Effector memory CD4-positive, alpha-beta T cell (primary cell): ENCODE measurements around the gene LRRC52.
"Not testable (repeated sequence)": the region's sequence is repeated elsewhere in the genome, so short reads cannot be mapped to it uniquely, and the experiment has no call there.

Experiments
- DNase-seq, 3 donors: peaks; one replicate each; pipeline ENCODE4 v3.0.0-alpha.2; 2020
- H3K27ac ChIP-seq: 2 replicates; pipeline ENCODE4 v1.7.0; 2013; ENCODE audit warnings: mild to moderate bottlenecking, low read length, moderate library complexity; ENCODE audit not compliant: insufficient read depth, poor library complexity, severe bottlenecking
- H3K27me3 ChIP-seq: replicated peaks from 2 replicates; pipeline ENCODE4 v1.7.0; 2013; ENCODE audit warnings: mild to moderate bottlenecking, low read length; ENCODE audit not compliant: insufficient read depth, control insufficient read depth, poor library complexity, severe bottlenecking
- H3K36me3 ChIP-seq: 2 replicates; pipeline ENCODE4 v1.7.0; 2013; ENCODE audit warnings: mild to moderate bottlenecking, low read length, moderate library complexity; ENCODE audit not compliant: control insufficient read depth, insufficient read depth
- H3K4me1 ChIP-seq: 2 replicates; pipeline ENCODE4 v1.7.0; 2013; ENCODE audit warnings: low read length, mild to moderate bottlenecking; ENCODE audit not compliant: control insufficient read depth, insufficient read depth, poor library complexity, severe bottlenecking
- H3K4me3 ChIP-seq: 2 replicates; pipeline ENCODE4 v1.7.0; 2013; ENCODE audit warnings: low read length, low read depth, mild to moderate bottlenecking; ENCODE audit not compliant: insufficient read depth, poor library complexity, severe bottlenecking
- H3K9me3 ChIP-seq: 2 replicates; pipeline ENCODE4 v1.7.0; 2013; ENCODE audit warnings: mild to moderate bottlenecking, low read length, moderate library complexity; ENCODE audit not compliant: control insufficient read depth

Gene LRRC52

GRCh38 chr1:165580931-165581871 is 37.4 kb downstream of the LRRC52 start:
- Histone ChIP-seq H3K36me3 (no peaks in the 10 kb centered on the region), H3K27me3 (peaks cover 5% of the 10 kb centered on the region), H3K4me3 (no peak overlapping the region), H3K9me3 (no peaks in the 10 kb centered on the region), H3K4me1 (no peaks in the 10 kb centered on the region), H3K27ac (no peak overlapping the region)
- DNase-seq: no peak

GRCh38 chr1:165581926-165582325 is 38.1 kb downstream of the LRRC52 start:
- H3K4me1 ChIP-seq: no peaks in the 10 kb centered on the region
- DNase-seq: no peak
- H3K27me3 ChIP-seq: peaks cover 5% of the 10 kb centered on the region
- H3K9me3 ChIP-seq: no peaks in the 10 kb centered on the region
- H3K4me3 ChIP-seq: no peak overlapping the region
- H3K36me3 ChIP-seq: no peaks in the 10 kb centered on the region
- no peak overlapping the region for H3K27ac ChIP-seq

- Histone ChIP-seq H3K27me3 (peaks cover 11% of the 10 kb centered on the region), H3K27ac (no peak overlapping the region), H3K4me3 (no peak overlapping the region), H3K36me3 (no peaks in the 10 kb centered on the region), H3K4me1 (no peaks in the 10 kb centered on the region), H3K9me3 (no peaks in the 10 kb centered on the region)
- DNase-seq: no peak
These were observed 42.6 kb downstream of the LRRC52 start for GRCh38 chr1:165586398-165586797.

- peaks cover 24% of the 10 kb centered on the region for H3K27me3 ChIP-seq
- H3K4me3 ChIP-seq: not testable (repeated sequence)
These were observed 47.6 kb downstream of the LRRC52 start for GRCh38 chr1:165591391-165591790.

GRCh38 chr1:165592945-165593823 is 49.4 kb downstream of the LRRC52 start:
- Histone ChIP-seq H3K9me3 (no peaks in the 10 kb centered on the region), H3K4me3 (no peak overlapping the region), H3K36me3 (no peaks in the 10 kb centered on the region), H3K27me3 (peaks cover 20% of the 10 kb centered on the region), H3K4me1 (peaks cover 8% of the 10 kb centered on the region), H3K27ac (no peak overlapping the region)
- DNase-seq: peak; percentile 51 to 70 (median 61)

More at GRCh38 chr1:165591391-165591790, 47.6 kb downstream of the LRRC52 start:
- H3K27ac ChIP-seq, H3K36me3 ChIP-seq, H3K9me3 ChIP-seq, DNase-seq, H3K4me1 ChIP-seq: not testable (repeated sequence)

GRCh38 chr1:165595246-165595938 is 51.6 kb downstream of the LRRC52 start:
- Histone ChIP-seq H3K4me3 (no peak overlapping the region), H3K36me3 (no peaks in the 10 kb centered on the region), H3K27ac (no peak overlapping the region), H3K27me3 (peaks cover 18% of the 10 kb centered on the region), H3K9me3 (no peaks in the 10 kb centered on the region), H3K4me1 (peaks cover 13% of the 10 kb centered on the region)
- no peak for DNase-seq

- H3K27me3 ChIP-seq: peaks cover 18% of the 10 kb centered on the region
- no peaks in the 10 kb centered on the region for H3K36me3 ChIP-seq
- peak; percentile 83 to 87 (median 86) for DNase-seq
- H3K4me3 ChIP-seq: peak overlapping the region; percentile 59
- H3K27ac ChIP-seq: peak overlapping the region; percentile 45
- H3K4me1 ChIP-seq: peaks cover 12% of the 10 kb centered on the region
- H3K9me3 ChIP-seq: no peaks in the 10 kb centered on the region
These were observed 54.3 kb downstream of the LRRC52 start for GRCh38 chr1:165597883-165598675.

GRCh38 chr1:165598676-165599059 is 54.9 kb downstream of the LRRC52 start:
- no peaks in the 10 kb centered on the region for H3K9me3 ChIP-seq
- peak overlapping the region; percentile 59 for H3K4me3 ChIP-seq
- H3K4me1 ChIP-seq: peaks cover 12% of the 10 kb centered on the region
- H3K27me3 ChIP-seq: peaks cover 12% of the 10 kb centered on the region
- H3K36me3 ChIP-seq: no peaks in the 10 kb centered on the region
- DNase-seq: no peak
- peak overlapping the region; percentile 45 for H3K27ac ChIP-seq

GRCh38 chr1:165600793-165601192 is 57.0 kb downstream of the LRRC52 start:
- Histone ChIP-seq H3K4me1 (peaks cover 12% of the 10 kb centered on the region), H3K36me3 (no peaks in the 10 kb centered on the region), H3K27me3 (no peaks in the 10 kb centered on the region), H3K4me3 (no peak overlapping the region), H3K9me3 (no peaks in the 10 kb centered on the region), H3K27ac (no peak overlapping the region)
- no peak for DNase-seq
